HepG2 (cell line): Measurements from ENCODE around the gene SNAPC4. TPM values are rescaled to one million over a fixed set of nuclear protein-coding genes. Genes with fewer than 3 reads are reported as not detected.

Experiments used
- BORCS8-MEF2B ChIP-seq: sonication (generic); formaldehyde crosslinking; IDR thresholded peaks from 2 replicates; pipeline ENCODE4 v1.8.0; 2022; ENCODE audit warnings: mild to moderate bottlenecking, missing genetic modification reagents
- DNMT1 ChIP-seq: sonication (generic); formaldehyde crosslinking; IDR thresholded peaks from 2 replicates; pipeline ENCODE4 v1.5.1; 2020; ENCODE audit warnings: mild to moderate bottlenecking, missing genetic modification reagents
- FOXM1 ChIP-seq: sonication (generic); formaldehyde crosslinking; IDR thresholded peaks from 2 replicates; pipeline ENCODE4 v1.5.0; 2020; ENCODE audit warnings: missing genetic modification reagents
- HMGA1 ChIP-seq: sonication (generic); formaldehyde crosslinking; conservative IDR thresholded peaks from 2 replicates; pipeline ENCODE4 v1.4.0; 2020; ENCODE audit warnings: missing genetic modification reagents
- HNF4A ChIP-seq: sonication (generic); formaldehyde crosslinking; IDR thresholded peaks from 2 replicates; pipeline ENCODE4 v1.4.0; 2020; ENCODE audit warnings: missing genetic modification reagents
- JARID2 ChIP-seq: sonication (generic); formaldehyde crosslinking; IDR thresholded peaks from 2 replicates; pipeline ENCODE4 v1.8.1; 2023; ENCODE audit warnings: missing genetic modification reagents, inconsistent platforms; ENCODE audit not compliant: insufficient replicate concordance
- RFX3 ChIP-seq: IDR thresholded peaks from 2 replicates; pipeline ENCODE4 v1.6.1; 2016; ENCODE audit warnings: missing biosample characterization, missing genetic modification reagents
- SPEN ChIP-seq: sonication (generic); formaldehyde crosslinking; IDR thresholded peaks from 2 replicates; pipeline ENCODE4 v1.5.1; 2020; ENCODE audit warnings: low read depth, mild to moderate bottlenecking, missing genetic modification reagents
- ZBTB20 ChIP-seq: sonication (generic); formaldehyde crosslinking; IDR thresholded peaks from 2 replicates; pipeline ENCODE4 v1.8.1; 2023; ENCODE audit warnings: missing genetic modification reagents, low read depth, mild to moderate bottlenecking, borderline replicate concordance
- ZNF101 ChIP-seq: sonication (generic); formaldehyde crosslinking; IDR thresholded peaks from 2 replicates; pipeline ENCODE4 v1.4.0; 2020; ENCODE audit warnings: mild to moderate bottlenecking, low read depth, missing genetic modification reagents, borderline replicate concordance
- ZNF207 ChIP-seq: fragments of 450-650 bp; IDR thresholded peaks from 2 replicates; pipeline ENCODE4 v1.6.1; 2016; ENCODE audit warnings: antibody characterized with exemption, borderline replicate concordance
- ZNF484 ChIP-seq: sonication (generic); formaldehyde crosslinking; IDR thresholded peaks from 2 replicates; pipeline ENCODE4 v1.5.1; 2020; ENCODE audit warnings: mild to moderate bottlenecking, low read depth, missing genetic modification reagents, borderline replicate concordance
- ZNF7 ChIP-seq: IDR thresholded peaks from 2 replicates; pipeline ENCODE4 v1.6.1; 2016; ENCODE audit warnings: missing biosample characterization, missing genetic modification reagents
- ZNF720 ChIP-seq: sonication (generic); formaldehyde crosslinking; IDR thresholded peaks from 2 replicates; pipeline ENCODE4 v1.4.0; 2020; ENCODE audit warnings: missing genetic modification reagents
- ZNF772 ChIP-seq: sonication (generic); formaldehyde crosslinking; IDR thresholded peaks from 2 replicates; pipeline ENCODE4 v1.5.0; 2020; ENCODE audit warnings: mild to moderate bottlenecking, missing genetic modification reagents
- ZSCAN25 ChIP-seq: sonication (generic); formaldehyde crosslinking; IDR thresholded peaks from 2 replicates; pipeline ENCODE4 v1.8.0; 2022; ENCODE audit warnings: mild to moderate bottlenecking, missing genetic modification reagents
- ZSCAN9 ChIP-seq: IDR thresholded peaks from 2 replicates; pipeline ENCODE4 v1.6.1; 2016; ENCODE audit warnings: borderline replicate concordance
- polyA plus RNA-seq, 8 experiments: library from polyadenylated mRNA; depleted of rRNA in 3 of 8; stranded (reverse) in 7 of 8; unstranded in 1 of 8; fragments of >200 nt; fragmentation: Illumina TruSeq in 4 of 8; extraction: Trizol in 4 of 8; gene quantifications; 2 replicates each; pipeline versions ENCODE4 v1.2.1 to v1.2.3, GENCODE V29; 2011 to 2016; ENCODE audit warnings: low read depth in 4 of 8, missing spikeins in 1 of 8, mixed read lengths in 1 of 8; ENCODE audit not compliant: insufficient read depth in 1 of 8
- total RNA-seq, 5 experiments: library from RNA; depleted of rRNA; stranded (reverse); fragments of >200 nt; fragmentation: Illumina TruSeq; extraction: Trizol; gene quantifications; 2 replicates each; pipeline ENCODE4 v1.2.3, GENCODE V29; 2016; ENCODE audit warnings: low read depth in 1 of 5
- TF ChIP-seq, protein P1 (sequence below): sonication (generic); formaldehyde crosslinking; conservative IDR thresholded peaks from 2 replicates; pipeline ENCODE4 v1.4.0; 2020; ENCODE audit warnings: missing genetic modification reagents
- TF ChIP-seq, protein P2 (sequence below): sonication (generic); formaldehyde crosslinking; IDR thresholded peaks from 2 replicates; pipeline ENCODE4 v1.8.1; 2023; ENCODE audit warnings: mild to moderate bottlenecking, inconsistent platforms, moderate library complexity, missing genetic modification reagents, borderline replicate concordance
- TF ChIP-seq, protein P3 (sequence below): sonication (generic); formaldehyde crosslinking; IDR thresholded peaks from 2 replicates; pipeline ENCODE4 v1.5.0; 2020; ENCODE audit warnings: mild to moderate bottlenecking, missing genetic modification reagents, borderline replicate concordance

The SNAPC4 gene
- total and polyA plus RNA-seq, 2 of the 13 experiments (the other 11 are each of a cell fraction or from before 2014, with no cell fraction given) = 2.0 to 6.0 TPM

DNA sequence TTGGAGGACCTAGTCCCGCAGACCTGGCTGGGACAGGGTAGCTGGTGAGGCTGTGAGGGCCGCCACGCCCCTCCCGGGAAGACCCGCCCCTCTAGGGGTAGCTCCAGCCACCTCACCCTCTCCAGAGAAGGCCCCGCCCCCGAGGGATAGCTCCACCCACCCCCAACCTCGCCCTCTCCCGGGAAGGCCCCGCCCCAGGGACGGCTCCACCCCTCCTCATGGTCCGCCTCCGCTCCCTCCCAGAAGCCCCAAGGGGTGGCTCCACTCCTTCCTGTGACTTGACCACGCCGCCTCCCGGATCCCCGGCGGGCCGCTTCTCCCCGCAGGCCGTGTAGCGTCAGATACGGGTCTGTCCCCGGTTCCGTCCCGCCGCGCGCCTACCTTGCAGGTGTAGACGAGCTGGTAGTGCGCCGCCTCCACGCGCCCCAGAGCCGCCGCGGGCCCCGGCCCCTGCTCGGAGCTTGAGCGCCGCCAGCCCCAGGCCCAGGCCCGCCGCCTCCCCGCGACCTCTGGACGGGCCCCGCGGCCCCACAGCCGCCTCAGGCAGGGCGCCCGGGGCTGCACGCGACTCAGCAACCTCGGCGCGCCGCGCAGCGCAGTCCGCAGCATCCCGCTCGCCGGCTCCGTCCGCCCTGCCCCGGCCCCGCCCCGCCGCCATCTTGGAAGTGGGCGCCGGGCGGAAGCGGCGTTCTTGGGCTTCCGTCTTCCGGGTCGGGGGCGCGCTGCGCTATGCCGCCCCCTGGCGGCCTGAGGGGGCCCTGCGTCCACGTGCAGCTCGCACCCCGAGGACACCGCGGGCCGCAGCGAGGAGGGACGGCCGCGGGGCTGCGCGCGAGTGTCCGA is 36.6 kb downstream of the SNAPC4 start, which contains the start of gene DNLZ (continued):
- TF ChIP-seq ZNF484 = no peak; the same call in 1 of the 2 replicates
- no peak for TF ChIP-seq ZNF772 (CRISPR knock-in tag)
- TF ChIP-seq ZNF720 (CRISPR knock-in tag) = no peak
- no peak for TF ChIP-seq ZBTB20 (CRISPR knock-in tag)
- no peak for TF ChIP-seq RFX3
- no peak for TF ChIP-seq ZNF207
- TF ChIP-seq JARID2 = no peak
- TF ChIP-seq HMGA1 (CRISPR knock-in tag) = no peak
- TF ChIP-seq, protein P1, sequence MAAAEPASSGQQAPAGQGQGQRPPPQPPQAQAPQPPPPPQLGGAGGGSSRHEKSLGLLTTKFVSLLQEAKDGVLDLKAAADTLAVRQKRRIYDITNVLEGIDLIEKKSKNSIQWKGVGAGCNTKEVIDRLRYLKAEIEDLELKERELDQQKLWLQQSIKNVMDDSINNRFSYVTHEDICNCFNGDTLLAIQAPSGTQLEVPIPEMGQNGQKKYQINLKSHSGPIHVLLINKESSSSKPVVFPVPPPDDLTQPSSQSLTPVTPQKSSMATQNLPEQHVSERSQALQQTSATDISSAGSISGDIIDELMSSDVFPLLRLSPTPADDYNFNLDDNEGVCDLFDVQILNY (CRISPR knock-in tag) = peak; percentile 78
- TF ChIP-seq ZNF7 (CRISPR knock-in tag) = no peak
- TF ChIP-seq, protein P2, sequence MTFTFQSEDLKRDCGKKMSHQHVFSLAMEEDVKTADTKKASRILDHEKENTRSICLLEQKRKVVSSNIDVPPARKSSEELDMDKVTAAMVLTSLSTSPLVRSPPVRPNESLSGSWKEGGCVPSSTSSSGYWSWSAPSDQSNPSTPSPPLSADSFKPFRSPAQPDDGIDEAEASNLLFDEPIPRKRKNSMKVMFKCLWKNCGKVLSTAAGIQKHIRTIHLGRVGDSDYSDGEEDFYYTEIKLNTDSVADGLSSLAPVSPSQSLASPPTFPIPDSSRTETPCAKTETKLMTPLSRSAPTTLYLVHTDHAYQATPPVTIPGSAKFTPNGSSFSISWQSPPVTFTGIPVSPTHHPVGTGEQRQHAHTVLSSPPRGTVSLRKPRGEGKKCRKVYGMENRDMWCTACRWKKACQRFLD (CRISPR knock-in tag) = peak; percentile 95
- TF ChIP-seq BORCS8-MEF2B (CRISPR knock-in tag) = peak; percentile 91; the same call in 1 of the 2 replicates
- peak; percentile 57; the same call in 1 of the 2 replicates for TF ChIP-seq SPEN
- TF ChIP-seq DNMT1 = peak; percentile 64; the same call in 1 of the 2 replicates
- peak; percentile 39; the same call in 1 of the 2 replicates for TF ChIP-seq ZSCAN9
- TF ChIP-seq ZNF101 (CRISPR knock-in tag) = no peak; the same call in 1 of the 2 replicates
- no peak; the same call in 1 of the 2 replicates for TF ChIP-seq ZSCAN25 (CRISPR knock-in tag)
- TF ChIP-seq, protein P3, sequence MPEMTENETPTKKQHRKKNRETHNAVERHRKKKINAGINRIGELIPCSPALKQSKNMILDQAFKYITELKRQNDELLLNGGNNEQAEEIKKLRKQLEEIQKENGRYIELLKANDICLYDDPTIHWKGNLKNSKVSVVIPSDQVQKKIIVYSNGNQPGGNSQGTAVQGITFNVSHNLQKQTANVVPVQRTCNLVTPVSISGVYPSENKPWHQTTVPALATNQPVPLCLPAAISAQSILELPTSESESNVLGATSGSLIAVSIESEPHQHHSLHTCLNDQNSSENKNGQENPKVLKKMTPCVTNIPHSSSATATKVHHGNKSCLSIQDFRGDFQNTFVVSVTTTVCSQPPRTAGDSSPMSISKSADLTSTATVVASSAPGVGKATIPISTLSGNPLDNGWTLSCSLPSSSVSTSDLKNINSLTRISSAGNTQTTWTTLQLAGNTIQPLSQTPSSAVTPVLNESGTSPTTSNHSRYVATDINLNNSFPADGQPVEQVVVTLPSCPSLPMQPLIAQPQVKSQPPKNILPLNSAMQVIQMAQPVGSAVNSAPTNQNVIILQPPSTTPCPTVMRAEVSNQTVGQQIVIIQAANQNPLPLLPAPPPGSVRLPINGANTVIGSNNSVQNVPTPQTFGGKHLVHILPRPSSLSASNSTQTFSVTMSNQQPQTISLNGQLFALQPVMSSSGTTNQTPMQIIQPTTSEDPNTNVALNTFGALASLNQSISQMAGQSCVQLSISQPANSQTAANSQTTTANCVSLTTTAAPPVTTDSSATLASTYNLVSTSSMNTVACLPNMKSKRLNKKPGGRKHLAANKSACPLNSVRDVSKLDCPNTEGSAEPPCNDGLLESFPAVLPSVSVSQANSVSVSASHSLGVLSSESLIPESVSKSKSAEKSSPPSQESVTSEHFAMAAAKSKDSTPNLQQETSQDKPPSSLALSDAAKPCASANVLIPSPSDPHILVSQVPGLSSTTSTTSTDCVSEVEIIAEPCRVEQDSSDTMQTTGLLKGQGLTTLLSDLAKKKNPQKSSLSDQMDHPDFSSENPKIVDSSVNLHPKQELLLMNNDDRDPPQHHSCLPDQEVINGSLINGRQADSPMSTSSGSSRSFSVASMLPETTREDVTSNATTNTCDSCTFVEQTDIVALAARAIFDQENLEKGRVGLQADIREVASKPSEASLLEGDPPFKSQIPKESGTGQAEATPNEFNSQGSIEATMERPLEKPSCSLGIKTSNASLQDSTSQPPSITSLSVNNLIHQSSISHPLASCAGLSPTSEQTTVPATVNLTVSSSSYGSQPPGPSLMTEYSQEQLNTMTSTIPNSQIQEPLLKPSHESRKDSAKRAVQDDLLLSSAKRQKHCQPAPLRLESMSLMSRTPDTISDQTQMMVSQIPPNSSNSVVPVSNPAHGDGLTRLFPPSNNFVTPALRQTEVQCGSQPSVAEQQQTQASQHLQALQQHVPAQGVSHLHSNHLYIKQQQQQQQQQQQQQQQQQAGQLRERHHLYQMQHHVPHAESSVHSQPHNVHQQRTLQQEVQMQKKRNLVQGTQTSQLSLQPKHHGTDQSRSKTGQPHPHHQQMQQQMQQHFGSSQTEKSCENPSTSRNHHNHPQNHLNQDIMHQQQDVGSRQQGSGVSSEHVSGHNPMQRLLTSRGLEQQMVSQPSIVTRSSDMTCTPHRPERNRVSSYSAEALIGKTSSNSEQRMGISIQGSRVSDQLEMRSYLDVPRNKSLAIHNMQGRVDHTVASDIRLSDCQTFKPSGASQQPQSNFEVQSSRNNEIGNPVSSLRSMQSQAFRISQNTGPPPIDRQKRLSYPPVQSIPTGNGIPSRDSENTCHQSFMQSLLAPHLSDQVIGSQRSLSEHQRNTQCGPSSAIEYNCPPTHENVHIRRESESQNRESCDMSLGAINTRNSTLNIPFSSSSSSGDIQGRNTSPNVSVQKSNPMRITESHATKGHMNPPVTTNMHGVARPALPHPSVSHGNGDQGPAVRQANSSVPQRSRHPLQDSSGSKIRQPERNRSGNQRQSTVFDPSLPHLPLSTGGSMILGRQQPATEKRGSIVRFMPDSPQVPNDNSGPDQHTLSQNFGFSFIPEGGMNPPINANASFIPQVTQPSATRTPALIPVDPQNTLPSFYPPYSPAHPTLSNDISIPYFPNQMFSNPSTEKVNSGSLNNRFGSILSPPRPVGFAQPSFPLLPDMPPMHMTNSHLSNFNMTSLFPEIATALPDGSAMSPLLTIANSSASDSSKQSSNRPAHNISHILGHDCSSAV (CRISPR knock-in tag) = no peak
- no peak; the same call in 1 of the 2 replicates for TF ChIP-seq HNF4A (CRISPR knock-in tag)
- TF ChIP-seq FOXM1 (CRISPR knock-in tag) = no peak
